Right lobe of liver (tissue), 6 donors: ENCODE data around the gene NAB2. TPM values are rescaled to one million over a fixed set of nuclear protein-coding genes. Genes with fewer than 3 reads are reported as not detected.

Experiments
- ATAC-seq, 4 donors: fragments of 200-7000 bp; cut with Tn5 transposase; one replicate each; pipeline ENCODE4 v1.9.1; 2020; ENCODE audit warnings: mild to moderate bottlenecking in 4 of 4, moderate library complexity in 4 of 4
- DNase-seq, 3 donors: peaks; one replicate each; pipeline ENCODE4 v3.0.0-alpha.2; 2020
- H3K27ac ChIP-seq, 3 donors: fragments of 200-600 bp; one replicate each; pipeline ENCODE4 v1.8.0; 2022
- H3K27me3 ChIP-seq, 2 donors: fragments of 200-600 bp; one replicate each; pipeline ENCODE4 v1.8.0; 2022
- H3K36me3 ChIP-seq, 4 donors: fragments of 200-600 bp; sonication (generic) in 1 of 4; one replicate each; pipeline versions ENCODE4 v1.5.1 to v1.8.0; 2017 to 2022; ENCODE audit warnings: control low read depth in 1 of 4
- H3K4me1 ChIP-seq, 4 donors: fragments of 200-600 bp; sonication (generic) in 1 of 4; one replicate each; pipeline versions ENCODE4 v1.5.1 to v1.8.0; 2017 to 2022; ENCODE audit warnings: control low read depth in 1 of 4
- H3K4me3 ChIP-seq, 3 donors: fragments of 200-600 bp; one replicate each; pipeline ENCODE4 v1.8.0; 2022
- H3K9me3 ChIP-seq, 4 donors: fragments of 200-600 bp; sonication (generic) in 1 of 4; one replicate each; pipeline versions ENCODE4 v1.5.1 to v1.8.0; 2017 to 2022; ENCODE audit warnings: control low read depth in 1 of 4
- CTCF ChIP-seq, 4 donors: fragments of 200-600 bp in 3 of 4; fragments of 450-650 bp in 1 of 4; IDR thresholded peaks; one replicate each; pipeline versions ENCODE4 v1.5.1 to v1.8.0; 2016 to 2022; ENCODE audit warnings: antibody characterized with exemption in 4 of 4, mild to moderate bottlenecking in 2 of 4
- POLR2A ChIP-seq: fragments of 450-650 bp; IDR thresholded peaks from one replicate; pipeline ENCODE4 v1.6.1; 2017; ENCODE audit warnings: antibody characterized with exemption, mild to moderate bottlenecking
- WGBS: methylation state at CpG from one replicate; pipeline ENCODE4 v1.1.6; 2018; ENCODE audit warnings: low coverage, low lambda C conversion rate; ENCODE audit not compliant: insufficient coverage; ENCODE audit errors: missing lambda C conversion rate; 5-methylcytosine and 5-hydroxymethylcytosine counted together
- intact Hi-C, 2 donors: fragments of 100-400 bp; cut with DNase I; formaldehyde crosslinking; loops; one replicate each; pipeline versions ENCODE4 v1.11.2 to v1.14.1; 2022
- total RNA-seq, 6 experiments: library from RNA; depleted of rRNA in 2 of 6; stranded (reverse); fragments of >200 nt in 2 of 6; fragmentation: NEBNext Ultra II Directional in 3 of 6; extraction: Animal tissue kit (Norgen Biotek cat#: 25700) in 3 of 6; gene quantifications; one replicate each; pipeline versions ENCODE4 v1.1.0 to v1.2.4, GENCODE V29; 2016 to 2023
- donor health status: DM: no; HTN: yes; CAD: no.
- donor health status: DM: no; HTN: no; CAD: no.
- donor health status: DM: no; HTN: no; CAD: no.
- donor health status: DM: no; HTN: yes; CAD: no.
- donor health status: DM: no; HTN: yes; CAD: no.

Gene NAB2
- total RNA-seq, 6 experiments from 2014 or later = 6.1 to 13.1 (median 8.9) TPM

GRCh38 chr12:57086493-57087009 lies 2.4 kb upstream of the NAB2 start:
- Histone ChIP-seq H3K36me3 (peaks cover 0 to 7% (median 2%) of the 10 kb centered on the region in 4 donors), H3K4me3 (peak overlapping the region; percentile 58 to 78 (median 68)), H3K27ac (peak overlapping the region; percentile 96 to 98 (median 98)), H3K9me3 (no peaks in the 10 kb centered on the region), H3K27me3 (no peaks in the 10 kb centered on the region), H3K4me1 (peaks cover 0 to 20% (median 10%) of the 10 kb centered on the region in 4 donors)
- intact Hi-C loops = no loop called here
- WGBS = 2% methylated on average over 14 of the region's 14 CpGs
- TF ChIP-seq CTCF (IDR thresholded peaks at IDR 0.05) (peak in 3 of 4 donors; percentile 19 to 31 (median 28)), POLR2A (no peak)
- DNase-seq = peak in 2 of 3 donors; percentile 65 to 67
- peak in 1 of 4 donors; percentile 5 for ATAC-seq

- H3K27me3 ChIP-seq = no peaks in the 10 kb centered on the region
- ATAC-seq (peak; percentile 40 to 56 (median 44)), DNase-seq (peak; percentile 85 to 91 (median 89))
- under 1% methylated on average over 18 of the region's 52 CpGs for WGBS
- H3K4me3 ChIP-seq = peak overlapping the region; percentile 58 to 78 (median 68)
- H3K4me1 ChIP-seq = peaks cover 0 to 20% (median 10%) of the 10 kb centered on the region in 4 donors
- H3K36me3 ChIP-seq = peaks cover 0 to 12% (median 6%) of the 10 kb centered on the region in 4 donors
- peak overlapping the region; percentile 96 to 98 (median 98) for H3K27ac ChIP-seq
- H3K9me3 ChIP-seq = no peaks in the 10 kb centered on the region
- TF ChIP-seq CTCF (IDR thresholded peaks at IDR 0.05) = no peak
- peak; percentile 58 for TF ChIP-seq POLR2A
- intact Hi-C loops = no loop called here
Measured at GRCh38 chr12:57087010-57087690, 1.8 kb upstream of the NAB2 start.

- Histone ChIP-seq H3K4me3 (peak overlapping the region; percentile 58 to 78 (median 68)), H3K9me3 (no peaks in the 10 kb centered on the region), H3K27ac (peak overlapping the region; percentile 96 to 98 (median 98)), H3K27me3 (no peaks in the 10 kb centered on the region), H3K36me3 (peaks cover 0 to 18% (median 10%) of the 10 kb centered on the region in 4 donors), H3K4me1 (peaks cover 0 to 20% (median 10%) of the 10 kb centered on the region in 4 donors)
- DNase-seq = peak; percentile 86 to 87 (median 87)
- TF ChIP-seq CTCF (IDR thresholded peaks at IDR 0.05) = no peak
- TF ChIP-seq POLR2A = no peak
- peak; percentile 37 to 55 (median 42) for ATAC-seq
- 2% methylated on average over 15 of the region's 37 CpGs for WGBS
- intact Hi-C loops = no loop called here
Measured at GRCh38 chr12:57087691-57088353, 1.1 kb upstream of the NAB2 start.

GRCh38 chr12:57089271-57090245 lies 644 bp downstream of the NAB2 start:
- WGBS = 2% methylated on average over 25 of the region's 45 CpGs
- H3K9me3 ChIP-seq = no peaks in the 10 kb centered on the region
- DNase-seq (peak; percentile 85 to 87 (median 86)), ATAC-seq (peak; percentile 9 to 26 (median 17))
- H3K4me3 ChIP-seq = peak overlapping the region; percentile 80 to 93 (median 92)
- no peak for TF ChIP-seq CTCF (IDR thresholded peaks at IDR 0.05)
- peak; percentile 68 for TF ChIP-seq POLR2A
- peak overlapping the region; percentile 77 to 87 (median 85) for H3K27ac ChIP-seq
- intact Hi-C loops = no loop called here
- H3K36me3 ChIP-seq = peaks cover 0 to 25% (median 10%) of the 10 kb centered on the region in 4 donors
- peaks cover 0 to 20% (median 10%) of the 10 kb centered on the region in 4 donors for H3K4me1 ChIP-seq
- H3K27me3 ChIP-seq = no peaks in the 10 kb centered on the region
